Mesenchymal stem cell (in vitro differentiated cells and primary cell): ENCODE data around the gene EPHB6.

ENCODE experiments used
- DNase-seq: peaks from one replicate; pipeline ENCODE4 v3.0.0-alpha.2; 2013
- H2AFZ ChIP-seq: one replicate; pipeline ENCODE4 v1.6.1; 2013; ENCODE audit warnings: low read depth, mild to moderate bottlenecking, control low read depth, inconsistent platforms, low read length, moderate library complexity
- H2AK5ac ChIP-seq: 2 replicates; pipeline ENCODE4 v1.6.1; 2013; ENCODE audit warnings: low read length, moderate library complexity, mild to moderate bottlenecking, inconsistent platforms; ENCODE audit not compliant: severe bottlenecking
- H2BK120ac ChIP-seq: one replicate; pipeline ENCODE4 v1.6.1; 2013; ENCODE audit warnings: low read depth, mild to moderate bottlenecking, inconsistent platforms, low read length, moderate library complexity
- H2BK12ac ChIP-seq, 2 experiments: one replicate each; pipeline ENCODE4 v1.6.1; 2013; ENCODE audit warnings: inconsistent platforms in 2 of 2, low read length in 2 of 2, mild to moderate bottlenecking in 2 of 2, moderate library complexity in 2 of 2, control low read depth in 1 of 2
- H2BK15ac ChIP-seq: one replicate; pipeline ENCODE4 v1.6.1; 2013; ENCODE audit warnings: mild to moderate bottlenecking, low read depth, inconsistent platforms; ENCODE audit not compliant: poor library complexity, severe bottlenecking
- H2BK5ac ChIP-seq: 2 replicates; pipeline ENCODE4 v1.6.1; 2013; ENCODE audit warnings: low read depth, mild to moderate bottlenecking, low read length, control low read depth, inconsistent platforms; ENCODE audit not compliant: poor library complexity, severe bottlenecking
- H3K14ac ChIP-seq, 2 experiments: one replicate each; pipeline ENCODE4 v1.6.1; 2013; ENCODE audit warnings: inconsistent platforms in 2 of 2, low read length in 2 of 2, control low read depth in 1 of 2, mild to moderate bottlenecking in 1 of 2, moderate library complexity in 1 of 2
- H3K18ac ChIP-seq, 2 experiments: one replicate each; pipeline ENCODE4 v1.6.1; 2013; ENCODE audit warnings: inconsistent platforms in 2 of 2, low read length in 2 of 2, control low read depth in 1 of 2, low read depth in 1 of 2, mild to moderate bottlenecking in 1 of 2
- H3K23ac ChIP-seq, 2 experiments: one replicate each; pipeline ENCODE4 v1.6.1; 2013; ENCODE audit warnings: inconsistent platforms in 2 of 2, low read length in 2 of 2, mild to moderate bottlenecking in 2 of 2, moderate library complexity in 2 of 2, control low read depth in 1 of 2
- H3K27ac ChIP-seq: 2 replicates; pipeline ENCODE4 v1.5.1; 2013; ENCODE audit warnings: mild to moderate bottlenecking, moderate library complexity, low read length, control low read depth, inconsistent platforms; ENCODE audit not compliant: poor library complexity, severe bottlenecking
- H3K27me3 ChIP-seq, 2 experiments: 2 replicates each; pipeline versions ENCODE4 v1.6.1 to v1.7.0; 2013; ENCODE audit warnings: low read length in 2 of 2, mild to moderate bottlenecking in 2 of 2, moderate library complexity in 2 of 2, control low read depth in 1 of 2, inconsistent platforms in 1 of 2; ENCODE audit not compliant: control insufficient read depth in 1 of 2, insufficient read depth in 1 of 2
- H3K36me3 ChIP-seq, 2 experiments: 2 replicates each; pipeline versions ENCODE4 v1.6.1 to v1.7.0; 2013; ENCODE audit warnings: low read length in 2 of 2, control low read depth in 1 of 2, inconsistent platforms in 1 of 2, low read depth in 1 of 2, mild to moderate bottlenecking in 1 of 2; ENCODE audit not compliant: insufficient read depth in 2 of 2, control insufficient read depth in 1 of 2
- H3K4ac ChIP-seq, 2 experiments: one replicate each; pipeline ENCODE4 v1.6.1; 2013; ENCODE audit warnings: inconsistent platforms in 2 of 2, low read length in 2 of 2, mild to moderate bottlenecking in 2 of 2, moderate library complexity in 2 of 2, control low read depth in 1 of 2, low read depth in 1 of 2
- H3K4me1 ChIP-seq: 2 replicates; pipeline ENCODE4 v1.6.1; 2013; ENCODE audit warnings: low read depth, low read length, control low read depth; ENCODE audit not compliant: control insufficient read depth, insufficient read depth
- H3K4me2 ChIP-seq: 2 replicates; pipeline ENCODE4 v1.6.1; 2013; ENCODE audit warnings: low read length, mild to moderate bottlenecking, inconsistent platforms; ENCODE audit not compliant: poor library complexity, severe bottlenecking
- H3K4me3 ChIP-seq, 2 experiments: 2 replicates each; pipeline versions ENCODE4 v1.5.1 to v1.7.0; 2013; ENCODE audit warnings: low read length in 2 of 2, mild to moderate bottlenecking in 2 of 2, control low read depth in 1 of 2, low read depth in 1 of 2; ENCODE audit not compliant: insufficient read depth in 1 of 2
- H3K79me1 ChIP-seq: replicated peaks from 2 replicates; pipeline ENCODE4 v1.6.1; 2013; ENCODE audit warnings: mild to moderate bottlenecking, control low read depth, low read length, inconsistent platforms; ENCODE audit not compliant: poor library complexity, severe bottlenecking
- H3K9ac ChIP-seq: 2 replicates; pipeline ENCODE4 v1.7.0; 2013; ENCODE audit warnings: mild to moderate bottlenecking, low read length, moderate library complexity
- H3K9me3 ChIP-seq: 2 replicates; pipeline ENCODE4 v1.7.0; 2013; ENCODE audit warnings: mild to moderate bottlenecking, low read length; ENCODE audit not compliant: control insufficient read depth
- H4K8ac ChIP-seq: one replicate; pipeline ENCODE4 v1.6.1; 2013; ENCODE audit warnings: inconsistent platforms, mild to moderate bottlenecking, low read length, moderate library complexity
- H4K91ac ChIP-seq: one replicate; pipeline ENCODE4 v1.6.1; 2013; ENCODE audit warnings: mild to moderate bottlenecking, low read length, inconsistent platforms
- WGBS: methylation state at CpG from one replicate; pipeline ENCODE4 v1.1.7; 2013; ENCODE audit warnings: mixed read lengths; 5-methylcytosine and 5-hydroxymethylcytosine counted together

EPHB6 gene

GRCh38 chr7:142860968-142861367, 6.1 kb downstream of the EPHB6 start:
- Histone ChIP-seq H3K27ac (no peak overlapping the region), H3K4ac (no peak overlapping the region), H3K79me1 (no peaks in the 10 kb centered on the region), H3K23ac (no peak overlapping the region), H3K36me3 (no peaks in the 10 kb centered on the region), H4K91ac (no peak overlapping the region), H3K14ac (no peak overlapping the region), H2AFZ (no peak overlapping the region), H2BK15ac (no peak overlapping the region), H3K4me3 (no peak overlapping the region), H3K4me2 (no peak overlapping the region), H3K9ac (no peak overlapping the region), H3K27me3 (peaks cover 0 to 17% of the 10 kb centered on the region in 2 experiments), H2BK12ac (no peak overlapping the region), H3K4me1 (no peaks in the 10 kb centered on the region), H2BK5ac (no peak overlapping the region), H2AK5ac (no peak overlapping the region), H4K8ac (no peak overlapping the region), H3K18ac (no peak overlapping the region), H3K9me3 (no peaks in the 10 kb centered on the region), H2BK120ac (no peak overlapping the region)
- WGBS: 40% methylated on average over 3 of the region's 3 CpGs
- DNase-seq: no peak

- Histone ChIP-seq H3K18ac (no peak overlapping the region), H3K36me3 (no peaks in the 10 kb centered on the region), H3K14ac (no peak overlapping the region), H3K4ac (no peak overlapping the region), H2AK5ac (no peak overlapping the region), H3K27ac (no peak overlapping the region), H3K9me3 (no peaks in the 10 kb centered on the region), H2BK120ac (no peak overlapping the region), H2BK15ac (no peak overlapping the region), H4K91ac (no peak overlapping the region), H3K4me2 (no peak overlapping the region), H3K9ac (no peak overlapping the region), H3K27me3 (peaks cover 0 to 13% of the 10 kb centered on the region in 2 experiments), H3K4me1 (no peaks in the 10 kb centered on the region), H3K79me1 (no peaks in the 10 kb centered on the region), H3K23ac (no peak overlapping the region), H2AFZ (no peak overlapping the region), H2BK5ac (no peak overlapping the region), H4K8ac (no peak overlapping the region), H3K4me3 (no peak overlapping the region), H2BK12ac (no peak overlapping the region)
- 91% methylated on average over 4 of the region's 4 CpGs for WGBS
- no peak for DNase-seq
Measured at GRCh38 chr7:142862351-142862750, 7.5 kb downstream of the EPHB6 start.

- no peak overlapping the region for H4K91ac ChIP-seq
- H2BK12ac ChIP-seq: no peak overlapping the region
- H3K27me3 ChIP-seq: peaks cover 0 to 13% of the 10 kb centered on the region in 2 experiments
- H3K4me1 ChIP-seq: no peaks in the 10 kb centered on the region
- H2BK15ac ChIP-seq: no peak overlapping the region
- H3K18ac ChIP-seq: no peak overlapping the region
- no peak overlapping the region for H3K4ac ChIP-seq
- no peaks in the 10 kb centered on the region for H3K9me3 ChIP-seq
- no peak overlapping the region for H3K14ac ChIP-seq
- H2BK5ac ChIP-seq: no peak overlapping the region
- no peak overlapping the region for H2AK5ac ChIP-seq
- no peak overlapping the region for H4K8ac ChIP-seq
- no peak overlapping the region for H3K23ac ChIP-seq
- no peak overlapping the region for H3K4me3 ChIP-seq
- H3K9ac ChIP-seq: no peak overlapping the region
- no peak overlapping the region for H2AFZ ChIP-seq
- H3K79me1 ChIP-seq: no peaks in the 10 kb centered on the region
- H3K27ac ChIP-seq: no peak overlapping the region
- DNase-seq: no peak
- no peaks in the 10 kb centered on the region for H3K36me3 ChIP-seq
- 74% methylated on average over 5 of the region's 7 CpGs for WGBS
- no peak overlapping the region for H3K4me2 ChIP-seq
- no peak overlapping the region for H2BK120ac ChIP-seq
Measured at GRCh38 chr7:142862786-142863400, 8.0 kb downstream of the EPHB6 start.

- Histone ChIP-seq H3K4me1 (peaks cover 2% of the 10 kb centered on the region), H4K8ac (no peak overlapping the region), H3K4ac (no peak overlapping the region), H3K79me1 (no peaks in the 10 kb centered on the region), H3K27me3 (peaks cover 0 to 13% of the 10 kb centered on the region in 2 experiments), H3K27ac (no peak overlapping the region), H2BK15ac (no peak overlapping the region), H2BK120ac (no peak overlapping the region), H2AK5ac (no peak overlapping the region), H2AFZ (no peak overlapping the region), H3K4me2 (no peak overlapping the region), H3K36me3 (no peaks in the 10 kb centered on the region), H3K23ac (no peak overlapping the region), H3K18ac (no peak overlapping the region), H3K4me3 (no peak overlapping the region), H2BK12ac (no peak overlapping the region), H3K9ac (no peak overlapping the region), H4K91ac (no peak overlapping the region), H2BK5ac (no peak overlapping the region), H3K14ac (no peak overlapping the region), H3K9me3 (no peaks in the 10 kb centered on the region)
- 88% methylated on average over 37 of the region's 37 CpGs for WGBS
- no peak for DNase-seq
Measured at GRCh38 chr7:142863891-142864685, 9.2 kb downstream of the EPHB6 start.
